GM12878 (cell line): ENCODE data around the gene C10orf105.
A peak's percentile ranks its signal among the peaks of the same experiment; 100 is the strongest.

Experiments
- EZH2 ChIP-seq: IDR thresholded peaks from 2 replicates; pipeline ENCODE4 v1.6.1; 2012; ENCODE audit warnings: low read depth, mild to moderate bottlenecking, control low read depth, inconsistent platforms, low read length, borderline replicate concordance; ENCODE audit not compliant: control insufficient read depth
- HSF1 ChIP-seq: fragments of 150-350 bp; IDR thresholded peaks from 2 replicates; pipeline ENCODE4 v1.6.1; 2014; ENCODE audit warnings: mild to moderate bottlenecking, low read depth, low read length
- JUND ChIP-seq: IDR thresholded peaks from 2 replicates; pipeline ENCODE4 v1.6.1; 2012; ENCODE audit warnings: low read depth, mild to moderate bottlenecking, low read length, improper control_type of control experiment, moderate library complexity
- NFIC ChIP-seq: IDR thresholded peaks from 2 replicates; pipeline ENCODE4 v1.6.1; 2012; ENCODE audit warnings: low read depth, mild to moderate bottlenecking, inconsistent platforms, low read length, moderate library complexity
- POLR2AphosphoS5 ChIP-seq: IDR thresholded peaks from 2 replicates; pipeline ENCODE4 v1.6.1; 2011; ENCODE audit warnings: mild to moderate bottlenecking, low read length, inconsistent platforms
- SP1 ChIP-seq: IDR thresholded peaks from one replicate; pipeline ENCODE4 v1.6.1; 2011; ENCODE audit warnings: low read depth, low read length
- TCF12 ChIP-seq: IDR thresholded peaks from 2 replicates; pipeline ENCODE4 v1.6.1; 2011; ENCODE audit warnings: low read depth, mild to moderate bottlenecking, low read length
- YY1 ChIP-seq: IDR thresholded peaks from 2 replicates; pipeline ENCODE4 v1.6.1; 2011; ENCODE audit warnings: low read depth, mild to moderate bottlenecking, low read length
- ZNF24 ChIP-seq: fragments of 450-650 bp; IDR thresholded peaks from 2 replicates; pipeline ENCODE4 v1.6.1; 2017; ENCODE audit warnings: antibody characterized with exemption, mild to moderate bottlenecking
- TF ChIP-seq, protein P1 (sequence below): fragments of 150-350 bp; IDR thresholded peaks from 2 replicates; pipeline ENCODE4 v1.6.1; 2016; ENCODE audit warnings: low read depth, low read length
- TF ChIP-seq, protein P2 (sequence below), 3 experiments: IDR thresholded peaks in 2 of 3; conservative IDR thresholded peaks in 1 of 3; 2 replicates each; pipeline ENCODE4 v1.5.1; 2011; ENCODE audit warnings: low read depth in 3 of 3, low read length in 3 of 3, mild to moderate bottlenecking in 3 of 3, control low read depth in 2 of 3, moderate library complexity in 2 of 3, inconsistent platforms in 1 of 3, mixed read lengths in 1 of 3; ENCODE audit not compliant: control insufficient read depth in 2 of 3, insufficient read depth in 1 of 3; ENCODE audit errors: extremely low read depth in 1 of 3

- TF ChIP-seq POLR2AphosphoS5 (no peak), JUND (no peak), SP1 (no peak), HSF1 (no peak), EZH2 (no peak), NFIC (no peak), TCF12 (peak; percentile 71), YY1 (no peak), ZNF24 (no peak)
- TF ChIP-seq, protein P1, sequence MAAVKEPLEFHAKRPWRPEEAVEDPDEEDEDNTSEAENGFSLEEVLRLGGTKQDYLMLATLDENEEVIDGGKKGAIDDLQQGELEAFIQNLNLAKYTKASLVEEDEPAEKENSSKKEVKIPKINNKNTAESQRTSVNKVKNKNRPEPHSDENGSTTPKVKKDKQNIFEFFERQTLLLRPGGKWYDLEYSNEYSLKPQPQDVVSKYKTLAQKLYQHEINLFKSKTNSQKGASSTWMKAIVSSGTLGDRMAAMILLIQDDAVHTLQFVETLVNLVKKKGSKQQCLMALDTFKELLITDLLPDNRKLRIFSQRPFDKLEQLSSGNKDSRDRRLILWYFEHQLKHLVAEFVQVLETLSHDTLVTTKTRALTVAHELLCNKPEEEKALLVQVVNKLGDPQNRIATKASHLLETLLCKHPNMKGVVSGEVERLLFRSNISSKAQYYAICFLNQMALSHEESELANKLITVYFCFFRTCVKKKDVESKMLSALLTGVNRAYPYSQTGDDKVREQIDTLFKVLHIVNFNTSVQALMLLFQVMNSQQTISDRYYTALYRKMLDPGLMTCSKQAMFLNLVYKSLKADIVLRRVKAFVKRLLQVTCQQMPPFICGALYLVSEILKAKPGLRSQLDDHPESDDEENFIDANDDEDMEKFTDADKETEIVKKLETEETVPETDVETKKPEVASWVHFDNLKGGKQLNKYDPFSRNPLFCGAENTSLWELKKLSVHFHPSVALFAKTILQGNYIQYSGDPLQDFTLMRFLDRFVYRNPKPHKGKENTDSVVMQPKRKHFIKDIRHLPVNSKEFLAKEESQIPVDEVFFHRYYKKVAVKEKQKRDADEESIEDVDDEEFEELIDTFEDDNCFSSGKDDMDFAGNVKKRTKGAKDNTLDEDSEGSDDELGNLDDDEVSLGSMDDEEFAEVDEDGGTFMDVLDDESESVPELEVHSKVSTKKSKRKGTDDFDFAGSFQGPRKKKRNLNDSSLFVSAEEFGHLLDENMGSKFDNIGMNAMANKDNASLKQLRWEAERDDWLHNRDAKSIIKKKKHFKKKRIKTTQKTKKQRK: no peak
- TF ChIP-seq, protein P2, sequence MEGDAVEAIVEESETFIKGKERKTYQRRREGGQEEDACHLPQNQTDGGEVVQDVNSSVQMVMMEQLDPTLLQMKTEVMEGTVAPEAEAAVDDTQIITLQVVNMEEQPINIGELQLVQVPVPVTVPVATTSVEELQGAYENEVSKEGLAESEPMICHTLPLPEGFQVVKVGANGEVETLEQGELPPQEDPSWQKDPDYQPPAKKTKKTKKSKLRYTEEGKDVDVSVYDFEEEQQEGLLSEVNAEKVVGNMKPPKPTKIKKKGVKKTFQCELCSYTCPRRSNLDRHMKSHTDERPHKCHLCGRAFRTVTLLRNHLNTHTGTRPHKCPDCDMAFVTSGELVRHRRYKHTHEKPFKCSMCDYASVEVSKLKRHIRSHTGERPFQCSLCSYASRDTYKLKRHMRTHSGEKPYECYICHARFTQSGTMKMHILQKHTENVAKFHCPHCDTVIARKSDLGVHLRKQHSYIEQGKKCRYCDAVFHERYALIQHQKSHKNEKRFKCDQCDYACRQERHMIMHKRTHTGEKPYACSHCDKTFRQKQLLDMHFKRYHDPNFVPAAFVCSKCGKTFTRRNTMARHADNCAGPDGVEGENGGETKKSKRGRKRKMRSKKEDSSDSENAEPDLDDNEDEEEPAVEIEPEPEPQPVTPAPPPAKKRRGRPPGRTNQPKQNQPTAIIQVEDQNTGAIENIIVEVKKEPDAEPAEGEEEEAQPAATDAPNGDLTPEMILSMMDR (IDR thresholded peaks at IDR 0.05 in 2 of 3, conservative IDR thresholded peaks at IDR 0.05 in 1 of 3; ENCODE audit: control insufficient read depth in 2 of 3, extremely low read depth in 1 of 3, insufficient read depth in 1 of 3, low read depth in 3 of 3, low read length in 3 of 3): peak; percentile 82 to 97 (median 93)
Measured at GRCh38 chr10:71708301-71708703, 11.3 kb downstream of the C10orf105 start.
